ENCODE results near the gene BMP7. TPM values are rescaled to one million over a fixed set of nuclear protein-coding genes. Genes with fewer than 3 reads are reported as not detected.

BMP7 gene
- polyA plus RNA-seq, 3 donors: 73.3 to 102 (median 94.0) TPM

DNA sequence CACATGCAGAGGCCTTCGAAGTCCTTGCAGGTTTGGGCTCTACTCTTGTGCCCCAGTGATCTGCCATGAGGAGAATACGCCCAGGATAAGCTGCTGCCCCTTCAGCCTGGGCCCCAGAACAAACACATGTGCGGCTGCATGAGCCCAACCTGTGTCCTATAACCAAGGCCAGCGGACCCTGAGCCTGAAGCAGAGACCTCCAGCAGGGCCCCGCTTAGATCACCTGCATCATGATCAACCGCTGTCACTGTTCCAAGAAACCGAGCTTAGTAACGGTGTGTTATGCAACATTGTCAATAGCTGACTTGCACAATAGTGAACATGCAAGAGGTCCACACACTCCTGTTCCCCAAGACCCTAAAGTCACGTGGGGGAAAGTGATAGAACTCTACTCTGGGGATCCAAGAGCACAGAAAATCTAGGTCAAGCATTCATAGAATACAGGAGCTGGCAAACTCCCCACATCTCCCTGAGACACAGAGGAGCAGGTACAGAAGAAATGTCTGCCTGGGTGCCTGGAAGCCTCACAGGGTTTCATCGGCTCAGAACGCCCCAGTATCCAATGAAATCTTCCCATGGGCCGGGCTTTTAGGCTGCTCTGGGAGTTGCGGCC lies 136.2 kb downstream of the BMP7 start:
- DNase-seq (ENCODE audit: extremely low read depth in 1 of 11, low read depth in 9 of 11, low spot score in 4 of 11): no peak

DNA sequence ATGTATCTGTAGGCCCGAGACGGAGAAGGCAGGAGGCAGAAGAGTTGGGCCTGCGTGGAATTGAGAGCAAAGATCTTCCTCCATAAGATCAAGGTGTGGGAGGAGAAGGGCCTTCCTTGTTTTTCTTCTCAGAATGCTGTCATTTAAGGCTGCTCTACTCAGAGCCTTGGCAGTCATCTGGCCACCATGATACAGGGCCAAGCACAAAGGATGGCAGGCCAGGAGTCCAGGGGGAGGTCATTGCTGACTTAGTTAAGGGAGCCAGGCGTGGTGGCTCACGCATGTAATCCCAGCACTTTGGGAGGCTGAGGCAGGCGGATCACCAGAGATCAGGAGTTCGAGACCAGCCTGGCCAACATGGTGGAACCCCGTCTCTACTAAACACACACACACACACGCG lies 137.1 kb downstream of the BMP7 start:
- no peak for DNase-seq (ENCODE audit: extremely low read depth in 1 of 11, low read depth in 9 of 11, low spot score in 4 of 11)

DNA sequence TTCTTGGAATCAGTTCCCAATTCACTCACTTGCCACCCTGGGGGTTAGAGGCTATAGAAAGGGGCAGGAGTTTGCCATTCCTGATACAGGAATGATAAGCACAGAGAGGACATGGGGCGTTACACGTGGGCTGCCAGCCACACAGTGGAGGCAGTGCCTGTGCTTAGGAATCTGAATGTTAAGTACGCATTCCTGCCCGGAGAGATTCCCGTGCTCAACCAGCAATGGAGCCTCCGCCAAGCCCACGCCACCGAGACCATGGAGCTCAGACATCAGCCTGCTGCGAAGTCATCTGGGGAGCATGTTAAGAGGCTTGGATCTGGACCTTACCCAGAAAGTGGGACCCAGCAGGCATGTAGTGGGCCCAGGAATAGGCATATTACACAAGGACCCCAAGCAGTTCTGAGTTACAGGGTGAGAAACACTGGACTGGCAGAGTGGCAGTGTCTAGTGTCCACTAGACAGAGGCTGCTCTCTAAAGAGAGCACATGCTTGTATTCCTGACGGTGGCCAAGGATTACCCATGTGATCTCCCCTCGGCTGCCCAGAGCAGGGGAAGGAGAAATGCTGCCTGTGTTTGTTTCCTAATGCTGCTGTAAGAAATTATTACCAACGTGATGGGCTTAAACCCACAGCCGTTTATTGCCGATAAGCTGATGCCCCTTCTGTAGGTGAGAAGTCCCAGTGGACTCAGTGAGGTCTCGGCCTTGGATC lies 138.2 kb downstream of the BMP7 start:
- DNase-seq (ENCODE audit: extremely low read depth in 1 of 11, low read depth in 9 of 11, low spot score in 4 of 11): no peak

DNA sequence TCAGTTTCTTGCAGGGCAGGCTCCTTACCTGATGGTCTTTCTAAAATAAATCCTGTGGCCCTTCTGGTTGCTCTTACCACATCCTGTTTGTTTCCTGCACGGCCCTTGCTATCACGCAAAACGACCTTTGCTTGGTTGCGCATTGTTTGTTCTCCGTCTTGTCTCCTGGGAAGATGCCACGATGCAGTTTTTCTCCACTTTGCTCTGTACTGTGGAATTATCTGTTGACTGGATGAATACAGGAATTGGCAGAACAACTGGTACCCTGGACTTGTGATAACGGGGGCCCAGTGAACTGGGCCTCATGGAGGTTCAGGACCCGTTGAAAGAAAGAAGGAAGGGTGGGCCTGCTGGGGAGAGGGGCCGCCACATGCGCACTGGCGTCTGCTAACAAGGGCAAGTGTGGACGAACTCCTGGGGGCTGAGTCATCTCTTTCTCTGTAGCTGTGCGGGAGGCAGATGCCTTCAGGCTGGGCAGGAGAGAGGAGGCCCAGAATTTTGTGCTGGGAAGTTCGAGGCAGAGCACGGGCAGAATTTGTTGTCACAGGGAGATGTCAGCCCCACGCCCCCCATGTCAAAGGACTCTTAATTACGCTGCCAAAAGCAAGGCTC lies 139.9 kb downstream of the BMP7 start:
- DNase-seq (ENCODE audit: extremely low read depth in 1 of 11, low read depth in 9 of 11, low spot score in 4 of 11): no peak

DNA sequence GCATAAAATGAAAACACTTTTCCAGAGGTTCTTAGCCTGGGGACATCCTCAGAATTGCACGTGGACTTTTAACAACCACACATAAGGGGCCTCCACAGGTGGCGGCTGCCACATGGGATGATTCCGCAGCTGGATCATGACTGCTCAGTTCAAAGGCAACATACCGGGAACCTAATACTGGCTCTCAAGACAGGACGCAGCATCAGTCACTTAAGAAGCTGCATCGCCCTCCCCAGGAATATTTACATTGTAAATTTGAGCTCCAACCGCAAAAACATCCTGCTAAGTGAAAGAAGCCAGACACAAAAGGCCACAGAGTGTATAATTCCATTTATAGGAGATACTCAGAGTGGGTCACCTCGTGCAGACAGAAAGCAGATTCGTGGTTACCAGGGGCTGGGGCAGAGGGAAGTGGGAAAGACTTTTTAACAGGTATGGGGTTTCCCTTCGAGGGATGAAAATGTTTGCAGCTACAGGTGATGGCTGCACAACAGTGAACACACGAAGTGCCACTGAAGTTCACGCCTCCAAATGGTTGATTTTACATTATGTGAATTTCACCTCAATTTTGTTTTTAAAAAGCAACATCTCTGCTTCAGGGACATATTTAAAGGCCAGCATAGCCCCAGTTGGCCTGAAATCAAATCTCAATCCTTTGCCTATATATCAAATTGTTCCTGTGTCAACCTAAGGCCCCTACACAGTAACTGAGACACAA lies 141.5 kb downstream of the BMP7 start:
- no peak for DNase-seq (ENCODE audit: extremely low read depth in 1 of 11, low read depth in 9 of 11, low spot score in 4 of 11)

DNA sequence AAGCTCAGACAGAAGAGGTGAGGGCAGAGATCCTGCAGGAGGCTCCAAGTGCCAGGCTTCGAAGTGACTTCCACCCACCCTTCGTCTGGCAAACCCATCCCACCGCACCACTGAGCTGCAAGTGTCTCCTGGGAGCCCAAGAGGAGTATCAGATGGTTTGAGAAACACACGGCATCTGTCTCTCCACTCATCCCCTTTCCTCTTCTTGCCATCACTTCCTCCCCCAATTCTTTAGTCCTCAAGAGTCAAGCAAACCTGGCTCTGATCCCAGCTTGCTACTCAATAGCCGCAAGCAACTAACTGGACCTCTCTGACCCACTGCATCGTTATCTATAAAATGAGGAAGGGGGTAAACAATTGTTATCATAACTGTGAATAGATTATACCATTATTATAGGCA lies 142.1 kb downstream of the BMP7 start:
- DNase-seq (ENCODE audit: extremely low read depth in 1 of 11, low read depth in 9 of 11, low spot score in 4 of 11): no peak

DNA sequence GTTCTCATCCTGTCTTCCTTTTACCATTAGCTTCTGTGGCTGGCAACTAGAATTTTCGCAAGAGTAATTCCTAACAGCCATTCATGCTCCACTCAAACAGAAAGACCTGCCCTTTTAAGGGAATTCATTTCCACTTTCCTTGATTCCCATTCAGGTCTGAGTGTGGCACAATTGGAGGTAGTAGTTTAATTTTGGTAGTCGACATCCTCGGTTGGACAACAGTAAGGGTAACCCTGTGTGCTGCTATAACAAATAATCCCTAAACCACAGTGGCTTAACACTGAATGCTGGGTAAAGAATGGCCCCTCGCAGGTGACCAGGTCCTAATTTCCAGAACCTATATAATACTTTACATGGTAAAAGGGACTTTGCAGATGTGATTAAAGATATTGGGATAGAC lies 142.9 kb downstream of the BMP7 start:
- DNase-seq (ENCODE audit: extremely low read depth in 1 of 11, low read depth in 9 of 11, low spot score in 4 of 11): no peak

DNA sequence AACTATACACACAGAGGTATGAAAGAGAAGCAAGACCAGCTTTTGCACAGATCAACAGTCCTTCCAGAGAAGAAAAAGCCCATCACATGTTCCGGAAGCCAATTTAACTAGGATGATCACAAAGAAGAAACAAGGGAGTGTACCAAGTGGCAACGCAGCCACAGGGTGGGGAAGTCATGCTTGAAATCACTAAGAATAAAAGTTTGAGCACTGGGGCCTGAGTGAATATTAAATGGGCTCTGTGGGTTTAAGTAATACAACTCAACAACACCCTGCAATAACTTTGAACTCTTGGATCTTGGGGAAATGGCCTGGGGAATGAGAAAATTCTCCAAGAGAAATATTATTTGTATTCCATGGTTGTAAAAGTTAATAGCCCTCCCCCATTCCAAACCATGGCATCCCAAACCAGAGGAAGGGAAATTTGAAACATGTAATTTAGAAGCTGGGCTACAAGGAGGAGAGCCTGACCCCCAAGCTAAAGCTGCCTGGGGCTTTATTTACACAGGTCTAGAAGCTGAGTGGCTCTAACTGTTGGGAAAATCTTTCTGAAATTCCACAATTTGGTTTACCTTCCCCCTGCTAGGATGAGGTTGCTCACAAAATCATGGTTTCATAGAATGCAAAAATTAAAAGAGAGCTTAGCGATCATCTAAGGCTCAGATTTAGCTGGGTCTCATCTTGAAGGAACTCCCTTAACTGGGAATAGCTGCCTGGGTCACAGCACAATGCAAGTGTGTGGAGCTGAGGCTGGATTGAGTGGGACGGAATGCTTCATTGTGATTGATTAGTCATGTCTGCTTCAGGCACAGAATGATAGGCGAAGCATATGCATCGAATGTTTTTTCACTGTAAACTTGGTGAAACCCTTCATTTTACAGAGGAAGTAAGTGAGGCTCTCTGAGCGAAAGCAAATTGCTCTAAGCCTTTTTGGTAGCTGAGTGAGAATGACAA lies 143.6 kb downstream of the BMP7 start:
- DNase-seq (ENCODE audit: extremely low read depth in 1 of 11, low read depth in 9 of 11, low spot score in 4 of 11): peak in 2 of 11 donors; percentile 47 to 55

DNA sequence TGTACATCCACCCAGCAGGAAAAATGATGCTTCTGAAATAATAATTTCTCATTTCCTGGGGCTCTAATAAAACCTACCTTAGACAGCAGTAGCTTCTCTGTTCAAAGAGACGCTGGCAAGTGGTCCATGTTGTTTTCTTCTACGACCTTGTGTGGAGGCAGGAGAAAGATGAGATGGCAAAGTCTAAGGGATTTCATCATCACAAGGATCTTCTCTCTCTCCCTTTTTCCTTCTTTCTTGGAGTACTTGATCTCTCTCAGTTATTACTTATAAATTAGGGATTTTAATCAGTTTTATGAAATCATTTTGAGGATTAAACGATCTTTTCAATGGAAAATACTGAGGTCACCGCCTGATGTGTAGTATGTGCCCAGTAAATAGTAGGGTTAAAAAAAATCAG lies 147.5 kb downstream of the BMP7 start:
- no peak for DNase-seq (ENCODE audit: extremely low read depth in 1 of 11, low read depth in 9 of 11, low spot score in 4 of 11)

Other genes starting within 250 kb of the BMP7 start
- not detected for gene SPO11, start 63.2 kb upstream of the BMP7 start, polyA plus RNA-seq (ENCODE audit: insufficient read length in 3 of 3)
- gene RAE1, start 84.6 kb upstream of the BMP7 start, polyA plus RNA-seq (ENCODE audit: insufficient read length in 3 of 3): 10 to 100 TPM; 55.7 to 63.6 (median 60.7) TPM
- 10 to 100 TPM; 28.3 to 34.5 (median 32.6) TPM for gene RBM38, start 124.8 kb upstream of the BMP7 start, polyA plus RNA-seq (ENCODE audit: insufficient read length in 3 of 3)

All from renal cortex interstitium (tissue), 11 donors.